SK-N-SH (cell line): ENCODE results near the gene ZNF768. TPM values are rescaled to one million over a fixed set of nuclear protein-coding genes. Genes with fewer than 3 reads are reported as not detected.

ENCODE experiments used
- CTCF ChIA-PET: fragments of 300-600, 350-600 bp; formaldehyde crosslinking; extraction: SDS; loops from one replicate; lab custom pipeline; 2021; lab: Yijun Ruan, JAX
- POLR2A ChIA-PET: fragments of 350-600 bp; sonication (Branson Sonifier 250); formaldehyde crosslinking; extraction: SDS; loops from one replicate; lab custom pipeline; 2020; ENCODE audit warnings: antibody characterized with exemption, inconsistent platforms; lab: Yijun Ruan, JAX
- DNase-seq: peaks from one replicate; pipeline ENCODE4 v3.0.0; 2012
- H2AFZ ChIP-seq: fragments of 200-600 bp; sonication (generic); 2 replicates; pipeline ENCODE4 v1.8.1; 2016; ENCODE audit warnings: antibody characterized with exemption, mild to moderate bottlenecking, low read depth
- H3F3A ChIP-seq: fragments of 200-600 bp; sonication (generic); replicated peaks from 2 replicates; pipeline ENCODE3; 2016; ENCODE audit warnings: antibody characterized with exemption, mild to moderate bottlenecking; ENCODE audit not compliant: insufficient read depth
- H3K27ac ChIP-seq, 2 experiments: fragments of 200-500 bp in 1 of 2; fragments of 200-600 bp in 1 of 2; sonication (Bioruptor generic) in 1 of 2; sonication (generic), shearing (Covaris generic) in 1 of 2; 2 replicates each; pipeline versions ENCODE4 v1.5.1 to v1.6.1; 2014 to 2016; ENCODE audit warnings: low read depth in 2 of 2, inconsistent platforms in 1 of 2, low read length in 1 of 2, mild to moderate bottlenecking in 1 of 2, mixed read lengths in 1 of 2
- H3K27me3 ChIP-seq: fragments of 200-600 bp; sonication (generic), shearing (Covaris generic); 2 replicates; pipeline ENCODE4 v1.6.1; 2016; ENCODE audit warnings: mixed run types; ENCODE audit not compliant: insufficient read depth
- H3K36me3 ChIP-seq, 2 experiments: fragments of 200-500 bp in 1 of 2; fragments of 200-600 bp in 1 of 2; sonication (Bioruptor generic) in 1 of 2; sonication (generic) in 1 of 2; replicated peaks in 1 of 2; 2 replicates each; pipeline versions ENCODE3 to v1.5.1; 2014 to 2016; ENCODE audit warnings: low read length in 1 of 2, mild to moderate bottlenecking in 1 of 2; ENCODE audit not compliant: insufficient read depth in 2 of 2, control insufficient read depth in 1 of 2
- H3K4me1 ChIP-seq, 2 experiments: fragments of 200-500 bp in 1 of 2; fragments of 200-600 bp in 1 of 2; sonication (Bioruptor generic) in 1 of 2; sonication (generic), shearing (Covaris generic) in 1 of 2; 2 replicates each; pipeline versions ENCODE4 v1.5.1 to v1.6.1; 2014 to 2016; ENCODE audit warnings: low read depth in 1 of 2, low read length in 1 of 2, mixed run types in 1 of 2; ENCODE audit not compliant: insufficient read depth in 2 of 2, control insufficient read depth in 1 of 2
- H3K4me2 ChIP-seq: fragments of 200-600 bp; sonication (generic), shearing (Covaris generic); 2 replicates; pipeline ENCODE4 v1.6.1; 2017; ENCODE audit warnings: mixed run types
- H3K4me3 ChIP-seq, 2 experiments: fragments of 200-500 bp in 1 of 2; fragments of 200-600 bp in 1 of 2; sonication (Bioruptor generic) in 1 of 2; sonication (generic), shearing (Covaris generic) in 1 of 2; 2 replicates each; pipeline versions ENCODE4 v1.5.1 to v1.8.1; 2014 to 2016; ENCODE audit warnings: low read depth in 2 of 2, inconsistent platforms in 1 of 2, low read length in 1 of 2, mild to moderate bottlenecking in 1 of 2, mixed read lengths in 1 of 2, moderate library complexity in 1 of 2
- H3K79me2 ChIP-seq: fragments of 200-600 bp; sonication (generic); 2 replicates; pipeline ENCODE4 v1.8.1; 2017; ENCODE audit warnings: mild to moderate bottlenecking; ENCODE audit not compliant: insufficient read depth
- H3K9ac ChIP-seq: fragments of 200-600 bp; sonication (generic); 2 replicates; pipeline ENCODE4 v1.6.1; 2017; ENCODE audit warnings: mixed run types
- H3K9me2 ChIP-seq: fragments of 200-600 bp; sonication (generic); 2 replicates; pipeline ENCODE4 v1.6.1; 2017; ENCODE audit warnings: mixed run types
- H3K9me3 ChIP-seq: fragments of 200-600 bp; sonication (generic); 2 replicates; pipeline ENCODE4 v1.6.1; 2017; ENCODE audit warnings: mixed run types, mild to moderate bottlenecking, moderate library complexity
- H4K20me1 ChIP-seq: fragments of 200-600 bp; sonication (generic); 2 replicates; pipeline ENCODE4 v1.6.1; 2017; ENCODE audit warnings: mild to moderate bottlenecking, mixed run types; ENCODE audit not compliant: insufficient read depth
- CTCF ChIP-seq: fragments of 200-600 bp; sonication (generic); IDR thresholded peaks from 2 replicates; pipeline ENCODE4 v1.6.1; 2017; ENCODE audit warnings: antibody characterized with exemption, mild to moderate bottlenecking, moderate library complexity
- EP300 ChIP-seq, 2 experiments: IDR thresholded peaks; 2 replicates each; pipeline versions ENCODE4 v1.4.0 to v1.6.1; 2012; ENCODE audit warnings: borderline replicate concordance in 1 of 2, low read depth in 1 of 2, low read length in 1 of 2
- FOSL2 ChIP-seq: IDR thresholded peaks from 2 replicates; pipeline ENCODE4 v1.4.0; 2012; ENCODE audit warnings: low read depth, mild to moderate bottlenecking, moderate library complexity, borderline replicate concordance
- GATA2 ChIP-seq: sonication (generic); formaldehyde crosslinking; IDR thresholded peaks from 2 replicates; pipeline ENCODE4 v1.5.0; 2020; ENCODE audit warnings: mild to moderate bottlenecking, missing genetic modification reagents
- IRF3 ChIP-seq: fragments of 150-350 bp; IDR thresholded peaks from 2 replicates; pipeline ENCODE4 v1.6.1; 2016; ENCODE audit warnings: mild to moderate bottlenecking, low read depth, low read length
- MAX ChIP-seq: IDR thresholded peaks from 2 replicates; pipeline ENCODE4 v1.4.0; 2012; ENCODE audit warnings: low read depth
- MEF2A ChIP-seq: IDR thresholded peaks from 2 replicates; pipeline ENCODE4 v1.4.0; 2012; ENCODE audit warnings: low read depth, borderline replicate concordance
- MXI1 ChIP-seq: IDR thresholded peaks from 2 replicates; pipeline ENCODE4 v1.6.1; 2012; ENCODE audit warnings: mild to moderate bottlenecking, low read depth, low read length, improper control_type of control experiment
- NRF1 ChIP-seq: IDR thresholded peaks from 2 replicates; pipeline ENCODE4 v1.6.1; 2012; ENCODE audit warnings: low read depth, mild to moderate bottlenecking, low read length
- POLR2AphosphoS5 ChIP-seq: IDR thresholded peaks from 2 replicates; pipeline ENCODE4 v1.6.1; 2012; ENCODE audit warnings: low read depth, low read length
- RAD21 ChIP-seq: IDR thresholded peaks from 2 replicates; pipeline ENCODE4 v1.6.1; 2012; ENCODE audit warnings: mild to moderate bottlenecking, low read length
- REST ChIP-seq: IDR thresholded peaks from 2 replicates; pipeline ENCODE4 v1.6.1; 2012; ENCODE audit warnings: mild to moderate bottlenecking, low read depth, low read length, moderate library complexity
- RXRA ChIP-seq: IDR thresholded peaks from 2 replicates; pipeline ENCODE4 v1.4.0; 2012; ENCODE audit warnings: low read depth, mild to moderate bottlenecking, borderline replicate concordance
- SMC3 ChIP-seq: IDR thresholded peaks from 2 replicates; pipeline ENCODE4 v1.6.1; 2012; ENCODE audit warnings: low read depth, low read length, improper control_type of control experiment
- TAF1 ChIP-seq: IDR thresholded peaks from 2 replicates; pipeline ENCODE4 v1.6.1; 2012; ENCODE audit warnings: low read depth, mild to moderate bottlenecking, low read length, moderate library complexity, borderline replicate concordance
- USF1 ChIP-seq: IDR thresholded peaks from 2 replicates; pipeline ENCODE4 v1.4.0; 2012; ENCODE audit warnings: low read depth, borderline replicate concordance
- YY1 ChIP-seq: IDR thresholded peaks from 2 replicates; pipeline ENCODE4 v1.4.0; 2012; ENCODE audit warnings: low read depth, mild to moderate bottlenecking
- WGBS: methylation state at CpG from one replicate; pipeline ENCODE4 v1.1.6; 2017; ENCODE audit warnings: low lambda C conversion rate; 5-methylcytosine and 5-hydroxymethylcytosine counted together
- polyA plus RNA-seq, 3 experiments: library from polyadenylated mRNA; depleted of rRNA; stranded (reverse); fragments of >200 nt; gene quantifications; 2 replicates each; pipeline ENCODE4 v1.2.3, GENCODE V29; 2012

The ZNF768 gene
- polyA plus RNA-seq, 1 of the 3 experiments (the other 2 are of a cell fraction), result 26.0 TPM

- CTCF ChIA-PET, result interaction anchor here (0.9 to 1.4 kb wide), 3 partner anchors 24 to 103 kb away, joined by 3 to 4 read pairs (median 3); partner anchors contain the start of gene DCTPP1
- DNase-seq, result no peak
- H4K20me1 ChIP-seq, result no peaks in the 10 kb centered on the region
- TF ChIP-seq NRF1 (no peak), MEF2A (no peak)
- H3K9me2 ChIP-seq, result no peaks in the 10 kb centered on the region
- H3K4me1 ChIP-seq, result peaks cover 8 to 18% of the 10 kb centered on the region in 2 experiments; a peak in 3 of 4 replicates
- H3K4me3 ChIP-seq, result no peak overlapping the region
- peaks cover 7% of the 10 kb centered on the region for H3F3A ChIP-seq
- POLR2A ChIA-PET, result no interaction called here
- H3K36me3 ChIP-seq, result peaks cover 10 to 14% of the 10 kb centered on the region in 2 experiments
- peaks cover 16% of the 10 kb centered on the region for H3K79me2 ChIP-seq
- 93% methylated on average over 11 of the region's 11 CpGs for WGBS
- H3K4me2 ChIP-seq, result 0 out of 2 replicates have a peak overlapping the region, but pooled peaks have one; percentile 83
- no peaks in the 10 kb centered on the region for H3K27me3 ChIP-seq
- H2AFZ ChIP-seq, result no peak overlapping the region
- H3K9ac ChIP-seq, result no peak overlapping the region
- H3K27ac ChIP-seq, result no peak overlapping the region
- H3K9me3 ChIP-seq, result no peaks in the 10 kb centered on the region
These were observed 6.8 kb upstream of the ZNF768 start for GRCh38 chr16:30533146-30533522.

GRCh38 chr16:30532285-30533145 is 6.1 kb upstream of the ZNF768 start:
- CTCF ChIA-PET, result interaction anchor here (0.7 to 1.4 kb wide), 4 partner anchors 29 to 161 kb away, joined by 3 read pairs; no protein-coding TSS in a partner anchor
- Histone ChIP-seq H2AFZ (no peak overlapping the region), H3K9me3 (no peaks in the 10 kb centered on the region), H3K4me1 (peaks cover 13 to 24% of the 10 kb centered on the region in 2 experiments), H3K4me2 (no peak overlapping the region), H3K27me3 (no peaks in the 10 kb centered on the region), H4K20me1 (no peaks in the 10 kb centered on the region), H3K27ac (no peak overlapping the region), H3K9ac (no peak overlapping the region), H3K36me3 (peaks cover 10 to 14% of the 10 kb centered on the region in 2 experiments), H3K9me2 (no peaks in the 10 kb centered on the region), H3K4me3 (no peak overlapping the region), H3K79me2 (peaks cover 16% of the 10 kb centered on the region), H3F3A (peaks cover 7% of the 10 kb centered on the region)
- 99% methylated on average over 10 of the region's 57 CpGs for WGBS
- TF ChIP-seq MEF2A, result no peak
- TF ChIP-seq POLR2AphosphoS5, result no peak
- no peak for TF ChIP-seq GATA2 (CRISPR knock-in tag)
- no peak for TF ChIP-seq IRF3
- no peak for TF ChIP-seq USF1
- no peak for TF ChIP-seq YY1
- no peak for TF ChIP-seq RXRA
- TF ChIP-seq MXI1, result no peak
- no peak for TF ChIP-seq REST
- TF ChIP-seq TAF1, result no peak
- no peak for TF ChIP-seq RAD21
- no peak for TF ChIP-seq CTCF
- TF ChIP-seq MAX, result no peak
- no peak for TF ChIP-seq FOSL2
- TF ChIP-seq SMC3, result no peak
- TF ChIP-seq EP300 (IDR thresholded peaks at IDR 0.05; ENCODE audit: borderline replicate concordance in 1 of 2, low read depth in 1 of 2, low read length in 1 of 2), result no peak
- POLR2A ChIA-PET, result no interaction called here
- DNase-seq, result no peak
